A549 (cell line): ENCODE measurements around the gene CLEC10A. TPM values are rescaled to one million over a fixed set of nuclear protein-coding genes. Genes with fewer than 3 reads are reported as not detected.
A peak's percentile ranks its signal among the peaks of the same experiment; 100 is the strongest.

ENCODE experiments used
- ATAC-seq, 2 experiments: fragments of 200-7000 bp in 1 of 2; fragments of >200 bp in 1 of 2; cut with Nextera tagmentation in 1 of 2; cut with Tn5 transposase in 1 of 2; 3 replicates each; pipeline versions ENCODE4 v1.8.0 to v1.9.1; 2018 to 2020; ENCODE audit warnings: mild to moderate bottlenecking in 1 of 2, moderate library complexity in 1 of 2
- CTCF ChIA-PET: fragments of 300-600 bp; sonication (Branson Sonifier 250); formaldehyde crosslinking; extraction: SDS; loops from one replicate; lab custom pipeline; 2021; ENCODE audit warnings: antibody characterized with exemption, inconsistent platforms; lab: Yijun Ruan, JAX
- POLR2A ChIA-PET: fragments of 350-600 bp; formaldehyde crosslinking; extraction: SDS; loops from one replicate; lab custom pipeline; 2021; ENCODE audit warnings: antibody characterized with exemption, inconsistent platforms; lab: Yijun Ruan, JAX
- DNase-seq, 2 experiments: peaks; one replicate each; pipeline versions ENCODE4 v3.0.0 to v3.0.0-alpha.2; 2011 to 2016; ENCODE audit warnings: low read depth in 1 of 2, low spot score in 1 of 2
- FAIRE-seq: peaks from 2 replicates; lab custom pipeline; 2011; peaks lifted over from hg19 to GRCh38; lab: Jason Lieb, UNC
- H3K27ac ChIP-seq, 2 experiments: fragments of >200 bp; sonication (Bioruptor Twin); formaldehyde crosslinking; 3 replicates each; pipeline ENCODE4 v1.5.1; 2016 to 2017
- H3K4me1 ChIP-seq: fragments of >200 bp; sonication (Bioruptor Twin); formaldehyde crosslinking; 3 replicates; pipeline ENCODE4 v1.6.1; 2016
- H3K4me2 ChIP-seq: fragments of >200 bp; sonication (Bioruptor Twin); formaldehyde crosslinking; 3 replicates; pipeline ENCODE4 v1.6.1; 2016
- H3K4me3 ChIP-seq: fragments of >200 bp; sonication (Bioruptor Twin); formaldehyde crosslinking; 3 replicates; pipeline ENCODE4 v1.5.1; 2016
- H3K9me3 ChIP-seq: fragments of >200 bp; sonication (Bioruptor Twin); formaldehyde crosslinking; 3 replicates; pipeline ENCODE4 v1.6.1; 2016
- ATOH8 ChIP-seq: fragments of 250-450 bp; sonication (Bioruptor Pico); IDR thresholded peaks from 2 replicates; pipeline ENCODE4 v1.5.0; 2020; ENCODE audit warnings: low read depth, mild to moderate bottlenecking, moderate library complexity
- BCL3 ChIP-seq: fragments of >200 bp; sonication (Bioruptor Twin); formaldehyde crosslinking; IDR thresholded peaks from 3 replicates; pipeline ENCODE4 v1.6.1; 2016
- CBX2 ChIP-seq: fragments of 200-600 bp; sonication (generic); IDR thresholded peaks from 2 replicates; pipeline ENCODE4 v1.6.1; 2016; ENCODE audit warnings: low read depth, mild to moderate bottlenecking, borderline replicate concordance
- E2F6 ChIP-seq: IDR thresholded peaks from 2 replicates; pipeline ENCODE4 v1.6.1; 2012; ENCODE audit warnings: low read depth, borderline replicate concordance
- EHF ChIP-seq: fragments of 250-450 bp; sonication (Bioruptor Pico); IDR thresholded peaks from 2 replicates; pipeline ENCODE4 v1.5.0; 2020; ENCODE audit warnings: mild to moderate bottlenecking
- EHMT2 ChIP-seq: fragments of 200-600 bp; sonication (generic); IDR thresholded peaks from 2 replicates; pipeline ENCODE4 v1.6.1; 2016; ENCODE audit warnings: antibody characterized with exemption, low read depth, mild to moderate bottlenecking, moderate library complexity
- ELK1 ChIP-seq: fragments of 150-350 bp; IDR thresholded peaks from 2 replicates; pipeline ENCODE4 v1.6.1; 2014; ENCODE audit warnings: low read depth, mild to moderate bottlenecking, low read length
- EP300 ChIP-seq, 2 experiments: fragments of >200 bp; sonication (Bioruptor Twin); formaldehyde crosslinking; IDR thresholded peaks; 2 replicates in 1 of 2; 3 replicates in 1 of 2; pipeline ENCODE4 v1.6.1; 2016 to 2017
- GATA3 ChIP-seq: IDR thresholded peaks from 2 replicates; pipeline ENCODE4 v1.6.1; 2012; ENCODE audit warnings: borderline replicate concordance
- HOXA7 ChIP-seq: fragments of 250-450 bp; sonication (Bioruptor Pico); IDR thresholded peaks from 2 replicates; pipeline ENCODE4 v1.5.0; 2020; ENCODE audit warnings: mild to moderate bottlenecking, moderate library complexity
- HOXB5 ChIP-seq: fragments of 250-450 bp; sonication (Bioruptor Pico); IDR thresholded peaks from 2 replicates; pipeline ENCODE4 v1.5.0; 2020; ENCODE audit warnings: mild to moderate bottlenecking, moderate library complexity
- JUN ChIP-seq, 2 experiments: fragments of >200 bp; sonication (Bioruptor Twin); formaldehyde crosslinking; IDR thresholded peaks; 2 replicates in 1 of 2; 3 replicates in 1 of 2; pipeline ENCODE4 v1.6.1; 2016 to 2017
- MAX ChIP-seq: IDR thresholded peaks from 2 replicates; pipeline ENCODE4 v1.6.1; 2012
- MYC ChIP-seq: IDR thresholded peaks from 2 replicates; pipeline ENCODE4 v1.6.1; 2012; ENCODE audit warnings: mild to moderate bottlenecking, inconsistent platforms, low read length, improper control_type of control experiment, borderline replicate concordance
- POLR2AphosphoS2 ChIP-seq: conservative IDR thresholded peaks from 2 replicates; pipeline ENCODE4 v1.6.1; 2012; ENCODE audit warnings: low read length, improper control_type of control experiment, inconsistent platforms
- RAD21 ChIP-seq, 2 experiments: fragments of >200 bp in 1 of 2; sonication (Bioruptor Twin) in 1 of 2; formaldehyde crosslinking in 1 of 2; IDR thresholded peaks in 1 of 2; conservative IDR thresholded peaks in 1 of 2; 2 replicates in 1 of 2; 3 replicates in 1 of 2; pipeline ENCODE4 v1.6.1; 2012 to 2018; ENCODE audit warnings: inconsistent platforms in 1 of 2
- RCOR1 ChIP-seq: fragments of 150-350 bp; IDR thresholded peaks from 2 replicates; pipeline ENCODE4 v1.6.1; 2014; ENCODE audit warnings: antibody characterized with exemption, low read length, low read depth
- TP53 ChIP-seq: fragments of 250-450 bp; sonication (Bioruptor Pico); IDR thresholded peaks from 2 replicates; pipeline ENCODE4 v1.5.0; 2021; ENCODE audit warnings: mild to moderate bottlenecking, moderate library complexity
- ZC3H11A ChIP-seq: fragments of 450-650 bp; IDR thresholded peaks from 2 replicates; pipeline ENCODE4 v1.6.1; 2014; ENCODE audit warnings: antibody characterized with exemption, mild to moderate bottlenecking
- ZSCAN20 ChIP-seq: fragments of 250-450 bp; sonication (Bioruptor Pico); IDR thresholded peaks from 2 replicates; pipeline ENCODE4 v1.8.0; 2022; ENCODE audit warnings: mild to moderate bottlenecking, moderate library complexity
- whole genome bisulfite sequencing: methylation state at CpG from one replicate; pipeline ENCODE4 v1.1.6; 2017; ENCODE audit errors: missing lambda C conversion rate; 5-methylcytosine and 5-hydroxymethylcytosine counted together
- polyA plus RNA-seq, 4 experiments: library from polyadenylated mRNA; depleted of rRNA in 3 of 4; stranded (reverse); fragments of >200 nt; fragmentation: RNase III in 1 of 4; extraction: RNeasy Plus Mini Kit Qiagen cat#74134 plus additional on column Dnase treatment in 1 of 4; gene quantifications; 2 replicates in 3 of 4; 3 replicates in 1 of 4; pipeline ENCODE4 v1.2.3, GENCODE V29; 2011 to 2017

CLEC10A gene
- polyA plus RNA-seq, 2 of the 4 experiments (the other 2 are of a cell fraction): not detected

- peak; percentile 34; the same call in 1 of the 2 replicates for TF ChIP-seq HOXB5 (CRISPR knock-in tag)
Measured at GRCh38 chr17:7035591-7036368, 44.3 kb downstream of the CLEC10A start, which contains the start of gene SLC16A13 (continued).

- DNase-seq (no peak), ATAC-seq (peak; percentile 22 to 26), FAIRE-seq (peak; percentile 13)
- Histone ChIP-seq H3K4me1 (peaks cover 13% of the 10 kb centered on the region; the same call in 2 of the 3 replicates), H3K9me3 (no peaks in the 10 kb centered on the region), H3K4me3 (peak overlapping the region; percentile 85), H3K27ac (peak overlapping the region; percentile 86 to 97), H3K4me2 (peak overlapping the region; percentile 72)
- POLR2A ChIA-PET: interaction anchor here (0.8 to 1.7 kb wide), 18 partner anchors 9 to 384 kb away, joined by 3 to 16 read pairs (median 4); partner anchors contain the start of genes C17orf100, DVL2, GABARAP and MED31
- CTCF ChIA-PET: interaction anchor here (0.6 to 34.0 kb wide), 9 partner anchors 10 to 839 kb away, joined by 3 to 1477 read pairs (median 7); partner anchors contain the start of genes ASGR2 and SLC16A11
- WGBS: 15% methylated on average over 7 of the region's 7 CpGs
- TF ChIP-seq EP300 (IDR thresholded peaks at IDR 0.05) (no peak), TP53 (CRISPR knock-in tag) (peak; percentile 7; the same call in 1 of the 2 replicates), ATOH8 (CRISPR knock-in tag) (no peak), ELK1 (no peak)
Measured at GRCh38 chr17:7034955-7035590, 45.0 kb downstream of the CLEC10A start.

GRCh38 chr17:7029659-7030058, 50.4 kb downstream of the CLEC10A start:
- ChIA-PET POLR2A (no interaction called here), CTCF (interaction anchor here (3.1 to 3.8 kb wide), 2 partner anchors 8 to 16 kb away, joined by 20 to 28 read pairs; no protein-coding TSS in a partner anchor)
- H3K27ac ChIP-seq: no peak overlapping the region
- ATAC-seq: no peak
- no peaks in the 10 kb centered on the region for H3K9me3 ChIP-seq
- no peak for DNase-seq
- no peak for TF ChIP-seq POLR2AphosphoS2
- no peak for TF ChIP-seq ZSCAN20 (CRISPR knock-in tag)
- no peak for TF ChIP-seq HOXA7 (CRISPR knock-in tag)
- no peak for TF ChIP-seq E2F6
- no peak for TF ChIP-seq JUN (IDR thresholded peaks at IDR 0.05)
- no peak for TF ChIP-seq CBX2
- TF ChIP-seq BCL3: no peak
- TF ChIP-seq RCOR1: no peak
- no peak for TF ChIP-seq ZC3H11A
- no peak for TF ChIP-seq EHMT2
- TF ChIP-seq EHF: no peak
- no peak for TF ChIP-seq GATA3
- no peak for TF ChIP-seq MAX
- TF ChIP-seq MYC: no peak
- TF ChIP-seq RAD21 (conservative IDR thresholded peaks at IDR 0.05 in 1 of 2, IDR thresholded peaks at IDR 0.05 in 1 of 2): no peak
- H3K4me2 ChIP-seq: no peak overlapping the region
- FAIRE-seq: no peak
- WGBS: 71% methylated on average over 8 of the region's 8 CpGs
- H3K4me1 ChIP-seq: no peaks in the 10 kb centered on the region; the same call in 2 of the 3 replicates
- H3K4me3 ChIP-seq: no peak overlapping the region
